CD4-positive, alpha-beta T cell (primary cell): Measurements from ENCODE around the gene USP40. TPM values are rescaled to one million over a fixed set of nuclear protein-coding genes. Genes with fewer than 3 reads are reported as not detected.

Source experiments
- ATAC-seq: fragments of 200-7000 bp; cut with Tn5 transposase; one replicate; pipeline ENCODE4 v1.10.0; 2022; ENCODE audit warnings: mild to moderate bottlenecking; ENCODE audit not compliant: poor library complexity
- CTCF ChIA-PET: fragments of 350-600 bp; sonication (Branson Sonifier 250); formaldehyde crosslinking; loops from one replicate; lab custom pipeline; 2021; ENCODE audit warnings: antibody characterized with exemption, inconsistent platforms; lab: Charles Lee
- POLR2A ChIA-PET: fragments of 350-600 bp; sonication (Branson Sonifier 250); formaldehyde crosslinking; loops from one replicate; lab custom pipeline; 2021; ENCODE audit warnings: antibody characterized with exemption, inconsistent platforms; lab: Charles Lee
- DNase-seq, 14 experiments: peaks; one replicate each; pipeline ENCODE4 v3.0.0-alpha.2; 2013 to 2020; ENCODE audit warnings: mixed read lengths in 2 of 14
- H3K27ac ChIP-seq, 2 donors: one replicate each; pipeline versions ENCODE4 v1.5.1 to v1.7.0; 2013; ENCODE audit warnings: low read length in 2 of 2, low read depth in 1 of 2, mild to moderate bottlenecking in 1 of 2
- H3K27me3 ChIP-seq, 2 experiments: 1 replicate in 1 of 2; 2 replicates in 1 of 2; pipeline versions ENCODE4 v1.6.1 to v1.7.0; 2013; ENCODE audit warnings: low read length in 2 of 2, control low read depth in 1 of 2, mild to moderate bottlenecking in 1 of 2, moderate library complexity in 1 of 2; ENCODE audit not compliant: insufficient read depth in 2 of 2, control insufficient read depth in 1 of 2
- H3K36me3 ChIP-seq: one replicate; pipeline ENCODE4 v1.6.1; 2013; ENCODE audit warnings: low read length, control low read depth; ENCODE audit not compliant: insufficient read depth
- H3K4me1 ChIP-seq: one replicate; pipeline ENCODE4 v1.6.1; 2013; ENCODE audit warnings: low read length, control low read depth; ENCODE audit not compliant: insufficient read depth
- H3K4me3 ChIP-seq: one replicate; pipeline ENCODE4 v1.5.1; 2013; ENCODE audit warnings: mild to moderate bottlenecking, low read length, moderate library complexity
- H3K9me3 ChIP-seq, 2 experiments: 1 replicate in 1 of 2; 2 replicates in 1 of 2; pipeline versions ENCODE4 v1.6.1 to v1.7.0; 2013; ENCODE audit warnings: low read length in 2 of 2, mild to moderate bottlenecking in 2 of 2, control low read depth in 1 of 2, moderate library complexity in 1 of 2; ENCODE audit not compliant: control insufficient read depth in 1 of 2, insufficient read depth in 1 of 2
- H3K27ac Mint-ChIP-seq: one replicate; pipeline ENCODE4 v1.8.0; 2020; ENCODE audit warnings: mixed read lengths
- H3K27me3 Mint-ChIP-seq: one replicate; pipeline ENCODE4 v1.8.0; 2021; ENCODE audit warnings: mixed read lengths
- H3K36me3 Mint-ChIP-seq: one replicate; pipeline ENCODE4 v1.8.0; 2021; ENCODE audit warnings: low read depth, mixed read lengths
- H3K4me1 Mint-ChIP-seq: one replicate; pipeline ENCODE4 v1.8.0; 2021; ENCODE audit warnings: low read depth, mixed read lengths
- H3K4me3 Mint-ChIP-seq: one replicate; pipeline ENCODE4 v1.8.0; 2020; ENCODE audit warnings: mild to moderate bottlenecking, mixed read lengths
- H3K9me3 Mint-ChIP-seq: one replicate; pipeline ENCODE4 v1.8.0; 2020; ENCODE audit warnings: mixed read lengths
- intact Hi-C, 2 experiments: fragments of 100-400 bp; cut with DNase I in 1 of 2; cut with micrococcal nuclease in 1 of 2; formaldehyde crosslinking; loops; one replicate each; pipeline versions ENCODE4 v1.15.1 to v1.9.0; 2023 to 2025; cut with DNase I, micrococcal nuclease
- total RNA-seq, 174 experiments: library from RNA in 2 of 174; stranded (reverse) in 2 of 174; gene quantifications; one replicate each; pipeline ENCODE4 v1.2.3 and lab custom pipeline; 2021 to 2026
- TF ChIP-seq, protein P1 (sequence below): fragments of 200-600 bp; IDR thresholded peaks from one replicate; pipeline ENCODE4 v1.8.0; 2022; ENCODE audit warnings: antibody characterized with exemption, mild to moderate bottlenecking

USP40 gene
- total RNA-seq, 2 experiments from 2014 or later = 7.2 to 8.7 TPM

DNA sequence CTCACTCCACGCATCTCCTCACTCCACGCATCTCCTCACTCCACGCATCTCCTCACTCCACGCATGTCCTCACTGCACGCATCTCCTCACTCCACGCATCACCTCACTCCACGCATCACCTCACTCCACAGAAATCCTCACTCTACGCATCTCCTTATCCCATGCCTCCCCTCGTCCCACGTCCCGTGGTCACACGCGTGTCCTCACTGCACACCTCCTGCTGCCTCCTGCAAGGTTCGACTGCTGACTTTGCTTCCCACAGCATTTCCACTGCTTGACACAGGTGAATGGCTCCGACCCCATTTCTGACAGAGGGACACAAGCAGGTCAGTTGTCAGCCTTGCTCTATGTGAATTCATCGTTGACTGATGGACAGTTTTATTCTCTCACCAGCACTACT lies 103.0 kb downstream of the USP40 start:
- Histone ChIP-seq H3K27ac (no peak overlapping the region), H3K36me3 (peaks cover 94% of the 10 kb centered on the region), H3K27me3 (no peaks in the 10 kb centered on the region), H3K4me3 (no peak overlapping the region), H3K4me1 (no peaks in the 10 kb centered on the region), H3K9me3 (no peaks in the 10 kb centered on the region)
- Mint-ChIP-seq H3K9me3 (no peaks in the 10 kb centered on the region), H3K36me3 (peaks cover 94% of the 10 kb centered on the region), H3K4me1 (no peaks in the 10 kb centered on the region), H3K4me3 (no peak overlapping the region), H3K27ac (no peak overlapping the region), H3K27me3 (no peaks in the 10 kb centered on the region)
- ATAC-seq = no peak
- intact Hi-C loops = no loop called here
- ChIA-PET POLR2A (no interaction called here), CTCF (no interaction called here)
- DNase-seq = no peak
- TF ChIP-seq, protein P1, sequence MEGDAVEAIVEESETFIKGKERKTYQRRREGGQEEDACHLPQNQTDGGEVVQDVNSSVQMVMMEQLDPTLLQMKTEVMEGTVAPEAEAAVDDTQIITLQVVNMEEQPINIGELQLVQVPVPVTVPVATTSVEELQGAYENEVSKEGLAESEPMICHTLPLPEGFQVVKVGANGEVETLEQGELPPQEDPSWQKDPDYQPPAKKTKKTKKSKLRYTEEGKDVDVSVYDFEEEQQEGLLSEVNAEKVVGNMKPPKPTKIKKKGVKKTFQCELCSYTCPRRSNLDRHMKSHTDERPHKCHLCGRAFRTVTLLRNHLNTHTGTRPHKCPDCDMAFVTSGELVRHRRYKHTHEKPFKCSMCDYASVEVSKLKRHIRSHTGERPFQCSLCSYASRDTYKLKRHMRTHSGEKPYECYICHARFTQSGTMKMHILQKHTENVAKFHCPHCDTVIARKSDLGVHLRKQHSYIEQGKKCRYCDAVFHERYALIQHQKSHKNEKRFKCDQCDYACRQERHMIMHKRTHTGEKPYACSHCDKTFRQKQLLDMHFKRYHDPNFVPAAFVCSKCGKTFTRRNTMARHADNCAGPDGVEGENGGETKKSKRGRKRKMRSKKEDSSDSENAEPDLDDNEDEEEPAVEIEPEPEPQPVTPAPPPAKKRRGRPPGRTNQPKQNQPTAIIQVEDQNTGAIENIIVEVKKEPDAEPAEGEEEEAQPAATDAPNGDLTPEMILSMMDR = no peak

DNA sequence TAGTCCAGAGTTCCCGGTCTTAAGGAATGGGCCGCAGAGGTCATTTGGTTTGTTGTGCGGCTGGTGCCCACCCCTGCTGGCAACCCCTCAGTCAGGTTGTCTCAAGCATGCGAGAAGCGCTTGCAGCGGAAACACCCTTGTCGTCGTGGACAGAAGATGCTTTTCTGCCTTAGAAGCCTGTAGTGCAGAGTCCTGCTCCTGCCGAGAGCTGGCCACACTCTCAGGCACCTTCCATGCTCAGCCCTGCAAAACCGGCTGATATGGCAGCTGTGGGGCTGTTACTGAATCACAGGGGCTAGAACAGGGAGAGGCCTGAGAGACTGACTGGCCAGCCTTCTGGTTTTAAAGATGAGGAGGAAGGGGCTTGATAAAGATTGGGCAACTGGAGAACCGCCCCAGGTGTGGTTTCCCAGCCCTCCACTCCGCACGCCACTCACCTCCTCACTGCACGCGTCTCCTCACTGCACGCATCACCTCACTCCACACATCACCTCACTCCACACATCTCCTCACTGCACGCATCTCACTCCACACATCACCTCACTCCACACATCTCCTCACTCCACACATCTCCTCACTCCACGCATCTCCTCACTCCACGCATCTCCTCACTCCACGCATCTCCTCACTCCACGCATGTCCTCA lies 103.6 kb downstream of the USP40 start:
- CTCF ChIA-PET = no interaction called here
- Mint-ChIP-seq H3K27me3 (no peaks in the 10 kb centered on the region), H3K4me1 (no peaks in the 10 kb centered on the region), H3K9me3 (no peaks in the 10 kb centered on the region), H3K27ac (no peak overlapping the region), H3K4me3 (no peak overlapping the region), H3K36me3 (peaks cover 91% of the 10 kb centered on the region)
- Histone ChIP-seq H3K9me3 (no peaks in the 10 kb centered on the region), H3K27ac (no peak overlapping the region), H3K4me3 (no peak overlapping the region), H3K27me3 (no peaks in the 10 kb centered on the region), H3K4me1 (no peaks in the 10 kb centered on the region), H3K36me3 (peaks cover 92% of the 10 kb centered on the region)
- intact Hi-C loops = no loop called here
- DNase-seq = no peak
- TF ChIP-seq, protein P1 = no peak
- no peak for ATAC-seq
- POLR2A ChIA-PET = no interaction called here

DNA sequence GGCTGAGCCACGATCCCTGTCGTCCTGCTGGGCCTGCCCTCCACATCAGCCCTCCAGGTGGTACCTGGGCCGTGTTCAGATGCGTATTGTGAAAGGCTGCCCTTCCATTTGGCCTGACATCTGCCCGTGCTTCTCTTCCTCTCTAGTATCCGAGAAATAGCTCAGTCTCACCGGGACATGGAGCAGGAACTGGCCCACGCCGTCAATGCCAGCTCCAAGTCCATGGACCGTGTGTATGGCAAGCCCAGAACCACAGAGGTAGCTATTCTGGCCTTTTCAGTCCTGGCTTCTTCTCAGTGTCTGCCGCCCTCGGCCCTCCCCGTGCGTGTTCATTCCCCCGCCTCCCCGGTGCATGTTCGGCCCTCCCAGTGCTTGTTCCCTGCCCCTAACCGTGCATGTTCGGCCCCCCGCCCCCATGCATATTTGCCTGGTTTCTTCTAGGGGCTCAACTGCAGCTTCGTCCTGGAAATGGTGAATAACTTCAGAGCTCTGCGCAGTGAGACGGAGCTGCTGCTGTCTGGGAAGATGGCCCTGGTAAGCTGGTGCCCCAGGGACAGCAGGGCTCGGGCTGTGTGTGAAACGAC lies 104.3 kb downstream of the USP40 start:
- Histone ChIP-seq H3K27ac (no peak overlapping the region), H3K4me1 (no peaks in the 10 kb centered on the region), H3K9me3 (no peaks in the 10 kb centered on the region), H3K36me3 (peaks cover 93% of the 10 kb centered on the region), H3K4me3 (no peak overlapping the region), H3K27me3 (no peaks in the 10 kb centered on the region)
- ChIA-PET CTCF (no interaction called here), POLR2A (no interaction called here)
- Mint-ChIP-seq H3K4me1 (no peaks in the 10 kb centered on the region), H3K27ac (no peak overlapping the region), H3K27me3 (no peaks in the 10 kb centered on the region), H3K36me3 (peaks cover 91% of the 10 kb centered on the region), H3K9me3 (no peaks in the 10 kb centered on the region), H3K4me3 (no peak overlapping the region)
- intact Hi-C loops = no loop called here
- no peak for ATAC-seq
- no peak for DNase-seq
- TF ChIP-seq, protein P1 = no peak
